GM18498 (cell line): Measurements from ENCODE around the gene UNC119B.

Experiments used
- ATAC-seq: cut with Tn5 transposase; IDR thresholded peaks from one replicate; pipeline ENCODE4 v1.9.1; 2021; ENCODE audit warnings: mild to moderate bottlenecking, moderate library complexity; ENCODE audit not compliant: unreplicated experiment

UNC119B gene

DNA sequence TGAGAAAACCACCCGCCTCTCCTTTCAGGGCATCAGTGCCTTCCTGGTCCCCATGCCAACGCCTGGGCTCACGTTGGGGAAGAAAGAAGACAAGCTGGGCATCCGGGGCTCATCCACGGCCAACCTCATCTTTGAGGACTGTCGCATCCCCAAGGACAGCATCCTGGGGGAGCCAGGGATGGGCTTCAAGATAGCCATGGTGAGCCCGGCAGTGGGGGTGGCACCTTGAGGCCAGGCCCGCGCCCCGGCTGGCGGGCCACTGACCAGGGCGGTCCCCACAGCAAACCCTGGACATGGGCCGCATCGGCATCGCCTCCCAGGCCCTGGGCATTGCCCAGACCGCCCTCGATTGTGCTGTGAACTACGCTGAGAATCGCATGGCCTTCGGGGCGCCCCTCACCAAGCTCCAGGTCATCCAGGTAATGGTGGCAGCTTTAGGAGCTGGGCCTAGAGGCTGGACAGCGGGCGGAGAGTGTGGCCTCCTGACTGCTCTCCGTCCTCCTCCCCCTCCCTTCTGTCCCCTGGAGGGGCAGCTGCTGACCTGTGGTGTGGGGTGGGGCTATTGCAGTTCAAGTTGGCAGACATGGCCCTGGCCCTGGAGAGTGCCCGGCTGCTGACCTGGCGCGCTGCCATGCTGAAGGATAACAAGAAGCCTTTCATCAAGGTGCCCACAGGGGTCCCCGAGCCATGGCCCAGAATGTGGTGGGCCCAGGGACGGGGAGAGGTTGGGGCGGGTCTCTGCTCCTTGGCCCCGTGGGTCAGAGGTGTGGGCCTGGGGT, 28.2 kb downstream of the UNC119B start:
- no peak for ATAC-seq

GRCh38 chr12:120739031-120739762, 28.9 kb downstream of the UNC119B start:
- no peak for ATAC-seq

DNA sequence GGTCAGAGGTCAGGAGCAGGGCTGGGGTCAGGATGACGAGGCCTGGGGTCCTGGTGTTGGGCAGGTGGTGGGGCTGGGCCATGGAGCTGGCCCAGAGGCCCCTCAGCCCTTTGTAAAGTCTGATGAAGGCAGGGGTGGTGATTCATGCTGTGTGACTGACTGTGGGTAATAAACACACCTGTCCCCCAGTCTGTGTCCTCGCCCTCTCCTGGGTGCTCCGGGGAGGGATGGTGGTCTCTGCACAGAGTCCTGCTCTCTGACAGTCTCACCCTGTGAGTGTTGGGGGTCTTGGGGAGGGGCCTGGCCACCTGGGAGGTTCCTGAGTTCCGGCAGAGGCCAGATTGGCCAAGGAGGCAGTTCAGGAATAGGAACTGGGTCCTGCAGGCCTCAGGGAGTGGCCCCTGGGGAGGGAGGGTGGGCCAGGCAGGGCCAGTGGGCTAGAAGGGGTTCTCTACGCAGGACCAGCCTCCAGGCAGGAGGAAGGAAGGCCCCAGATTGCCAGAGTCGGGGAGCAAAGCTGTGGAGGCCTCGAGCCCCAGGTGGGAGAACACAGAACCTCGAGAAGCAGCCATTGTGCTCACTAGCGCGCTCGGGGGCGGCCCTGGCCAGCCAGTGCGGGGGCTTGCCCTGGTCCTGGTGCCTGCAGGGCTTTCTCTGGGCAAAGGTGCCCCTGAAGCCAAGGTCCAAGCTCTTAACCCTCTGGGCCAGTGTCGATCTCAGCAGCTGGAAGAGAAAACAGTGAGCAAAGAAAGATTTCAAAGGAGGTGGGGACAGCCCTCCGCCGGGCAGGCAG, 29.8 kb downstream of the UNC119B start:
- ATAC-seq = no peak

DNA sequence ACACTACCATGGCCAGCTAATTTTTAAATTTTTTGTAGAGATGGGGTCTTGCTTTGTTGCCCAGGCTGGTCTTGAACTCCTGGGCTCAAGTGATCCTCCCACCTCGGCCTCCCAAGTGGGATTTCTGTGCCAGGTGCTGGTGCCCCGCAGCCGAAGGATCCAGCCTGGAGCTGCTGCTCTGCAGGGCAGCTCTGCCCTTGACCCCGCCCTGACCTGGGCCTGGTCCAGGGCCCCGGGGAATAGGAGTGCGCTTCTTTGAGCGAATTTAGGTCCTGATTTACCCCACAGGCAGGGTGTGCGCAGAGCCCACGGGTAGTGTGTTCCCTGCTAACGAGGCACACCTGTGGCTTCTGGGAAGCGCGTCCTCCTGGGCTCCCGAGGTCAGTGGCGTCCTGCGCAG, 30.6 kb downstream of the UNC119B start:
- ATAC-seq = no peak

- ATAC-seq = no peak
Measured at GRCh38 chr12:120741476-120742421, 31.5 kb downstream of the UNC119B start.

DNA sequence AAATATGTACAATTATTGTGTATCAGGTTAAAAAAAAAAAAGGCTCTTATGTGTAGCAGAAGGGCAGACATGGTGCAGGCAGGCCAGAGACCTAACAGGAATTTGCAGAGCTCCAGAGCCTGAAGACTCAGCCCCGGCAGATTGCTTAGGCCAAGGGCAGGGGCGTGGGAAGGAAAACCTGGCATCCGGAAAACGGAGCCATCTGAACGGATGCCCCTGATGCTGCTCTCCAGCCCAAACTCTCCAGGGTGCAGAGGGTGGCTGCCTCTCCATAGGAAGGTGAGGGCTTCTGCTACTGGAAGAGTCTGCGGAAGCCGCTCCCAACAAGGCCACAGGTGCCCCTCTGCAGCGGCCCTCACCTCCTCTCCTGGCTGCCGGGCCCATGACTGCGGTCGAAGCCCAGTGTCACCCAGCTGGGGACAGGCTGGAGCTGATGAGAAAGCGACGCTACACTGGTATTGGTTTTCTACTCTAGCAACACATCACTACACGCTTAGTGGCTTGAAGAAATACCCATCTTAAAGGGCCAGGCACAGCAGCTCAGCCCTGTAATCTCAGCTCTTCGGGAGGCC, 34.8 kb downstream of the UNC119B start:
- ATAC-seq = no peak

- ATAC-seq = no peak
Measured at GRCh38 chr12:120748242-120748641, 38.0 kb downstream of the UNC119B start.

DNA sequence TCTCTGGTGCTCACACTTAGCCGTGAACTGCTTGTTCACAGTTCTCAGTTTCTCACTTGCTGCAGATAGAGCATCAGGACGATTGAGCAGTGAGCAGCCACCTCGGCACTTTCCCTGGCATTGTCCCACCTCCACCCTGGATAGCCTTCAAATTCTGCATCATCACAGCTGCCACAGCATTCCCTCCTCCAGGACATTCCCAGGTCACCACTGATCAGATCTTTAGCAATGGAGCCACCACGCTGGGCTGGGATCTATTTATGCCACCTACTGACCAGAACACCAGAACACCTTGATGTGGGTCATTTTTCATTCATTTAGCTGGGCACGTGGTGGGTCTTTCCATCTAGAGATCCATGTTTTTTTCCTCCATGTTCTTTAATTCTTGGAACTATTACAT, 39.0 kb downstream of the UNC119B start:
- no peak for ATAC-seq

DNA sequence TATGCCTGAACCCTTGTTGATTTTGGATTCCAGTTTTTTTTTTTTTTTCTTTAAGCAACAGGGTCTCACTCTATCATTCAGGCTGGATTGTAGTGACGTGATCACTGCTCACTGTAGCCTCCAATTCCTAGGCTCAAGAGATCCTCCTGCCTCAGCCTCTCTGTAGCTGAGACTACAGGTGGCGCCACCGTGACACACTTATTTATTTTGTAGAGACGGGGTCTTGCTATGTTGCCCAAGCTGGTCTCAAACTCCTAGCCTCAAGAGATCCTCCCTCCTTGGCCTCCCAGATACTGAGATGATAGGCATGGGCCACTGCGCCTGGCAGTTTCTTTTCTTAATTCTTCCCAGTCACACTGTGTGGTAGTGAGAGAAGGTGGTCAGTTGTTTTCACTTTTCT, 40.5 kb downstream of the UNC119B start:
- no peak for ATAC-seq

GRCh38 chr12:120751389-120751788, 41.1 kb downstream of the UNC119B start:
- ATAC-seq = no peak

DNA sequence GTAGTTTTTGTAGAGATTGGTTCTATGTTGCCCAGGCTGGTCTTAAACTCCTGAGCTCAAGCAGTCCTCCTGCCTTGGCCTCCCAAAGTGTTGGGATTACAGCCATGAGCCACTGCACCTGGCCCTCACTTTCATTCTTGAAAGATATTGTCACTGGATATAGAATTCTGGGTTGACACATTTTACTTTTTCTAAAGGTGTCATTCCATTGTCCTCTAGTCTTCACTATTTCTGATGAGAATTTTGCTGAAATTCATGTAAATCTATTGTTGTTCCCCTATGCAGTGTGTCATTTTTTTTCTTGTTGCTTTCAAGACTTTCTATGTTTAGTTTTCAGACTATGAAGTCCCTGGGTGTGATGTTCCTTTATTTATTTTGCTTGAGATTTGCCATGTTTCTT, 44.5 kb downstream of the UNC119B start:
- ATAC-seq = no peak

DNA sequence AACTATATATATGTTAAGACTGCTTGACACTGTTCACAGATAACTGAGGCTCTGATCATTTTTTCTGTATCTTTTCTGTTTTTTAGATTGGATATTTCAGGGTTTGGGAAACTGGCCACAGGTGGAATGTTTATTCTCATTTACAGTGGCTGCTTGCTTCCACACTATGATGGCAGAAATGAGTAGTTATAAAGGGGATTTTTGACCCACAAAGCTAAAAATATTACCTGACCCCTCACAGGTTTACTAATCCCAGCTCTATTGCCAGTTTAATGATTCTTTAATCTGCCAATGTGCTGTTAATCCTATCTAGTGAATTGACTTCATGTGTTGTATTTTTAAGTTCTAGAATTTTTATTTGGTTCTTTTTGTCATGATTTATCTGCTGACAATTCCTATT, 45.0 kb downstream of the UNC119B start:
- ATAC-seq = no peak

- no peak for ATAC-seq
Measured at GRCh38 chr12:120757226-120757742, 47.0 kb downstream of the UNC119B start.

- ATAC-seq = no peak
Measured at GRCh38 chr12:120757949-120758348, 47.7 kb downstream of the UNC119B start.

DNA sequence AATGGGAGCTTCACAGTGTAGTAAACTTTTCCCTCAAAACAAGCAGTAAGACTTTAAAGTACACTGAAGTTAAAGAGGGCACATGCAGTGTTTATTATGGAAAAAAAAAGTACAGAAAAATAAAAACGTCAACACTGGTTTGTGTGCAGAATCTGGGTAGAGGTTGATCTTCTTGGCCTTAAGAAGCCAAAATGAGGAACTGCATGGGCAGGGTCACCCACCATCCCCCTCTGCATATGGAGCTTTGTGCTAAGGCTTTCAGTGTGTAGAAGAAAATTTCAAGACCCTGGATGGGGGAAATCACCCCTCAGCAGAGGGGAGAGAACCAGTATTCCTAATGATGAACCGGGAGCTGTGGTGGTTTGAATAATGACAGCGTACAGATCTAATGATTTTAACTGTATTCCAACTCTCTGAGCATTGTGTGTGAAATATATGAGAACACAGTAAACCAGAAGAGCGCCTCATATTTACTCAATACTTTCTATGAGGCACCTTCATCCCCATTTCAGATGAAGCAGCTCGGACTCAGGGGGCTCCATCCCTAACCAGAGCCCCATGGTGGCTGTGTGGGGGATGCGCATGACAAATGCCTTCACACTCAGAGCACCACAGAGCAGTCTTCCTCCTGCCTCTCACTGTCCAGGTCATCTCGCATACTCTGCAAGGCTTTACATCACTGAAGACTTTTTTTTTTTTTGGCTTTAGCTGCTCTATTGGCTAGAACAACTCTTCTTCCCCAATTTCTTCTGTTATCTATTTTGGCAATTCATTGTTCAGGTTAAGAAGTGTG, 48.7 kb downstream of the UNC119B start:
- ATAC-seq = no peak

- no peak for ATAC-seq
Measured at GRCh38 chr12:120759591-120760348, 49.5 kb downstream of the UNC119B start.

GRCh38 chr12:120760349-120761254, 50.3 kb downstream of the UNC119B start:
- no peak for ATAC-seq
